GM19452 (cell line): ENCODE results near the gene MACROD1.

ENCODE experiments used
- ATAC-seq: cut with Tn5 transposase; IDR thresholded peaks from one replicate; pipeline ENCODE4 v1.9.1; 2021; ENCODE audit not compliant: unreplicated experiment

The MACROD1 gene

GRCh38 chr11:64131683-64132190, 34.2 kb downstream of the MACROD1 start:
- no peak for ATAC-seq

- ATAC-seq = no peak
Measured at GRCh38 chr11:64130618-64131017, 35.3 kb downstream of the MACROD1 start.

- ATAC-seq = no peak
Measured at GRCh38 chr11:64129403-64129802, 36.5 kb downstream of the MACROD1 start.

GRCh38 chr11:64128255-64129006, 37.5 kb downstream of the MACROD1 start:
- ATAC-seq = no peak

GRCh38 chr11:64127267-64128072, 38.4 kb downstream of the MACROD1 start:
- ATAC-seq = no peak

- ATAC-seq = no peak
Measured at GRCh38 chr11:64126796-64127195, 39.1 kb downstream of the MACROD1 start.

- ATAC-seq = no peak
Measured at GRCh38 chr11:64126371-64126770, 39.5 kb downstream of the MACROD1 start.

- no peak for ATAC-seq
Measured at GRCh38 chr11:64125676-64126075, 40.2 kb downstream of the MACROD1 start.

- ATAC-seq = no peak
Measured at GRCh38 chr11:64124147-64124546, 41.8 kb downstream of the MACROD1 start.

GRCh38 chr11:64123679-64124078, 42.2 kb downstream of the MACROD1 start:
- no peak for ATAC-seq

- no peak for ATAC-seq
Measured at GRCh38 chr11:64122411-64123410, 43.2 kb downstream of the MACROD1 start.

GRCh38 chr11:64121663-64122410, 44.1 kb downstream of the MACROD1 start:
- no peak for ATAC-seq

- ATAC-seq = no peak
Measured at GRCh38 chr11:64120951-64121569, 44.9 kb downstream of the MACROD1 start.

- no peak for ATAC-seq
Measured at GRCh38 chr11:64119700-64120099, 46.2 kb downstream of the MACROD1 start.

- ATAC-seq = no peak
Measured at GRCh38 chr11:64118876-64119665, 46.8 kb downstream of the MACROD1 start.

GRCh38 chr11:64117763-64118459, 48.0 kb downstream of the MACROD1 start:
- ATAC-seq = no peak

GRCh38 chr11:64115531-64116522, 50.1 kb downstream of the MACROD1 start:
- no peak for ATAC-seq
